ENCODE data around the gene SPATA13.
"Not testable (repeated sequence)": the region's sequence is repeated elsewhere in the genome, so short reads cannot be mapped to it uniquely, and the experiment has no call there.

The SPATA13 gene

DNA sequence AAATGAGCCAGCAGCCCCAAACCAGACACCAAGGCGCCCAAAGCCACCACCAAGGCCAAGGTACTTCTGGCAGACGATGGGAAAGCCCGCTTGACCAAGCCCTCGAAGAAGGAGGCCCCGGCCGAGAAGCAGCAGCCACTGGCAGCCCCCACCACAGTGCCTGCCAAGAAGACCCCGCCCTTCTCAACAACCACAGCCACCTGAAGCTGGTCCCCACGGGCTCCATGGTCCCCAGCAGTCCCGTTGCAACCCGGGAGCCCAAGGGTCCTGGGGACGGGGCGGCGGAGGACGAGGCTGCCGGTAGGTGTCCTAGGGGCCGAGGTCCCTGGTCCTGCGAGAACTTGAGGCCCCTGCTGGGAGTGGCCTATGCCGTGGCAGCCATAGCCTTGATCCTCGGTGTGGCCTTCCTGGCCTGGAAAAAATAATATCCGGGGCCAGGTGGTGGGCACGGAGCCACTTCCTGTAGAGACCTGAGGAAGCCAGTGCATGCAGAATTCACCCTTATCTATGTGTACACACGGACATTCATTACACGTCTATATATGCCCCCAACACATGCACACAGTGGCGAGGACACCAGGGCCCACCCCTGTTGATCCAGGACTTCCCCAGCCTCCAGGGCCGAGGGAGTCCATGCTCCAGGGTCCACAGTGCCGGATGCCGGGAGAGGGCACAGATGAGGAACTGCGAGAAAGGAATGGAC, 162.7 kb downstream of the SPATA13 start:
- DNase-seq = no peak

GRCh38 chr13:24323739-24324075, 163.2 kb downstream of the SPATA13 start:
- no peak for DNase-seq

DNA sequence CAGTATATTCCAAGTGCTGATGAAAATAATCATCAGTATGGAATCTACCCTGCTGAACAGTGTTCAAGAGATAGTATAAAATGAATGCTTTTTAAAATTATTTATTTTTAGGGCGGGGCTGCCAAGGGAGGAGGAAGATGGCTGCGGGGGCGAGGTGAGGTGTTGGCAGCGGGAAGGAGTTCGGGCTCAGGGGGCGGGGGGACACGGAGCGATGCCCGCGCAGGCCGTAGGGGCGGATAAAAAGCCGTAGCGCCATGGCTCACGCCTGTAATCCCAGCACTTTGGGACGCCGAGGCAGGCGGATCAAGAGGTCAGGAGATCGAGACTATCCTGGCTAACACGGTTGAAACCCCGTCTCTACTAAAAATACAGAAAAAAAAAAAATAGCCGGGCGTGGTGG, 167.1 kb downstream of the SPATA13 start:
- not testable (repeated sequence) for DNase-seq

DNA sequence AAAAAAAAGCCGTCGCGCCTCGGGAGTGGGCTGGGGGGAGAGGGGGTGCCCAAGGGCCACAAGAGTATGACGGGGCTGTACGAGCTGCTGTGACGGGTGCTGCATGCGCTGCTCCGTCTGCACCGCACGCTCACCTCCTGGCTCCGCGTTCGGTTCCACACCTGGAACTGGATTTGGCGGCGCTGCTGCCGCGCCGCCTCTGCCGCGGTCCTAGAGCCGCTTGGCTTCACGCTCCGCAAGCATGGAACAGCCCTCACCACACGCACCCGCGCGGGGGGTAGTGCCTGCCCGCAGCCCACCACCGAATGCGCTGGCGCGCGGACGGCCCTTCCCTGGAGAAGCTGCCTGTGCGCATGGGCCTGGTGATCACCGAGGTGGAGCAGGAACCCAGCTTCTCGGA, 167.6 kb downstream of the SPATA13 start:
- DNase-seq = no peak

DNA sequence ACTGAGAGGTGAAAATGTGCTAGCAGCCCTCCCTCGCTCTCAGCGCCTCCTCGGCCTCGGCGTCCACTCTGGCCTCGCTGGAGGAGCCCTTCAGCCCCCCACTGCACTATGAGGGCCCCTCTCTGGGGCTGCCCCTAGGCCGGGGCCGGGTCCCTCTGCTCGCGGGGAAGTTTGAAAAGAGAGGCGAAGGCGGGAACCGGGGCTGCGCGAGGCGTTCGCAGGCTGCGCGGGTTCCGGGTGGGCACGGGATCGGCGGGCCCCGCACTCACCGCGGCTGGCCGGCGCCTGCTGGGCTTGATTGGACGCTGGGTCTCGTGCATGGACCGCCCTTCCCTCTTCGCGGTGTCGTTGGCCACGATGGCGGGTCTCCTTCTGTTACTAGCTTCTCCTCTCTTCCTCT, 178.2 kb downstream of the SPATA13 start:
- no peak for DNase-seq

DNA sequence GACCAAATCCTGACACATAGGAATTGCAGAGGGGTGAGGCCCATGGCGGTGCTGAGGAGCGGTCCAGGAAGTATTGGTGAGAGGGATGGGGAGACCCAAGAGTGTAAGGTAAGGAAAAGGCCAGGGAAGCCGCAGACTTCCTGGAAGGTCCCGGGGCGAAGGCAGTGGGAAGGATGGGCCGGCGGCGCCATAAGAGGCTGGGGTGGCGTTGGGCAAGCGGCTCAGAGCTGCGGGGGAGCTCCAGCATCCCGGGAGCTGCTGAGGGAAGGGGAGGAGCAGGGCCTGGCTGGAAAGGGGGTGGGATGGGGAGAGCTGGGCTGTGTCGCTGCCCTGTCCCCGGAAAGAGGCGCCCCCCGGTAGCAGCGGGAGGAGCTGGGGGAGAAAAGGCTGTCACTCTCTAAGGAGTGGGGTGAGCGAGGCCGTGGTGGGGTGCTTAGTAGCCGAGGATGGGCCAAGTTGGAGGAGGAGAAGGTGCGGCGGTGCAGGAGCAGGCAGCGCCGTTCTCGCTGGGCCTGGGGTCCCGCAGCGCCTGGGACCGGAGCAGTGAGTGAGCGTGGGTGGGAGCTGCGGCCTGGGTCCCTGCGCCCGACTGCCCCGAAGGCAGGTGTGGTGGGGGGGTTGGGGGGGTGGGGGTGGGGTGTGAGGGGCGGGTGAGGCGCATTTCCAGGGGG, 179.6 kb downstream of the SPATA13 start:
- DNase-seq = no peak

DNA sequence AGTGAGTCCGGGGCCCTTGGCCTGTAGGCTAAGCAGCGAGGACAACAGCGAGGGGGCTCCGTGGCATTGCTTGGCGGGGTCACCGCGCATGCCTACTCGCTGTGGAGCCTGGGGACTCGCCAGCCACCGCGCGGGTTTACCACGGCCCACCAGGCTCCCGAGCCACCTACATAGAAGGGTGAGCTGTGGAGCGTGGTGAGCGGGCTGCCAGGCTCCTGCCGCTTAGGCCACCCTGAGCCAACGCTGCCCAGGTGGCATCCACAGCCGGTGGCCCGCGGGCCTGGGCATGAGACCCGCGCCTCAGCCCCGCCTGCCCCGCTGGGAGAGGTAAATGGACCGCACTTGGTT, 180.1 kb downstream of the SPATA13 start:
- DNase-seq = no peak

DNA sequence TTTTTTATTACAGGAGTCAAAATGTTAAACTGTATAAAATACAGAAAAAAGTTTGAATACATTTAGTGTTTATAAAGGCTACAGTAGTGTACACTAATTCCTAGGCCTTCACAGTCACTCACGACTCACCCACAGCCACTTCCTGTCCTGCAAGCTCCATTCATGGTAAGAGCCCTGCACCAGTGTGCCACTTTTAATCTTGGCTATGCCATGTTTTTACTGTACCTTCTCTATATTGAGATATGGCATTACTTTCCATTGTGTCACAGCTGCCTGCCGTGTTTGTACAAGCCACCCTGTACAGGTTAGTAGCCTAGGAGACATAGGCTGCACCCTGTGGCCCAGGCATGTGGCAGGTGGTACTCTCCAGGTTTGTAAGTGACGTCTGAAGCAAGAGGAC, 180.9 kb downstream of the SPATA13 start:
- no peak for DNase-seq

- DNase-seq = no peak
Observed at GRCh38 chr13:24348385-24348784, 187.9 kb downstream of the SPATA13 start.

DNA sequence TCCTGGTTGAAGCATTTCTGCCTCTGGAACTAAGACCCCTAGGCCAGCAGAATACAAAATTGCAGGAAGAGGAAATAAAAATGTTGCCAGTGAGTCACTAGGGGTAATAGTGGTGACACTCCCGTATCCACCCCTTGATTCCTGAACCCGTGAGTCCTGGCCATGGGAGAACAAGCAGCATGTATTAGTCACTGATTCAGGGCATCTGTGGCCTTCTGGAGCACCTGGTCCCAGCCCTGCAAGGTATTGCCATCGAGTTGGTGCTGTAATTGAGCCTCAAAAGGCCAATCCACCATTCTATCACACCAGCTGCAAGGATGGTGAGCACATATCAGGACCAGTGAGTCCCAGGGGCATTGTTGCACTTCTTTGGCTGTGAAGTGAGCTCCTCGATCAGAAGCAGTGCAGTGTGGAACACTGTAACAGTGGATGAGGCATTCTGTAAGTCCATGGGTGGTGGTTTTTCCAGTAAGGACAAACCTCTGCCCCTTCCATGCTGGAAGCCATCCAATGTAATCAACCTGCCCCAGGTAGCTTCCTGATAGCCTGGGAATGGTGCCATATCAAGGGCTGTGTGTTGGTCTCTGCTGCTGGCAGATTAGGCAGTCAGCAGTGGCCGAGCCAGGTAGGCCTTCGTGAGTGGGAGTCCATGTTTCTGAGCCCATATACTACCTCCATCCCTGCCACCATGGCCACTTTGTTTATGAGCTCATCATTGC, 188.4 kb downstream of the SPATA13 start:
- DNase-seq = no peak

- DNase-seq = not testable (repeated sequence)
Observed at GRCh38 chr13:24349778-24350664, 189.5 kb downstream of the SPATA13 start.

- DNase-seq = no peak
Observed at GRCh38 chr13:24351423-24351822, 190.9 kb downstream of the SPATA13 start.

DNA sequence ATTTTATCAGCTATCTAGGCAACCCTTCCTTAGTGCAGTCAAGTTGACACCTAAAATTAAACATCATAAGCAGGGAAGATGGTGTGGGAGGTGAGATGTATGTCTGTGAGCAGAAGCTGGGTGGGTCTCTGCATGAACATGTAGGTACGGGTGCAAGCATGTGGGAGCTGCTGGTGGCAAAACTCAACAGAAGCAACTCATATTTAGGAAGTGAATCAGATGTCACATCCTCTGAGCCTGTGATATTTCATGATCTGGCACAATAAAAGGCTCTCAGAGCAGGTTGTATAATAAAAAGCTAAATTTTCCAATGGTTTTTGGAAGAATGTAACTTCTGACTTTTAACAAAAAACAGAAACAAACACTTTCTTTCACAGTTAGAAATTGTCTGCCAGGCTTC, 193.2 kb downstream of the SPATA13 start:
- no peak for DNase-seq

GRCh38 chr13:24355103-24355502, 194.6 kb downstream of the SPATA13 start:
- DNase-seq = no peak

DNA sequence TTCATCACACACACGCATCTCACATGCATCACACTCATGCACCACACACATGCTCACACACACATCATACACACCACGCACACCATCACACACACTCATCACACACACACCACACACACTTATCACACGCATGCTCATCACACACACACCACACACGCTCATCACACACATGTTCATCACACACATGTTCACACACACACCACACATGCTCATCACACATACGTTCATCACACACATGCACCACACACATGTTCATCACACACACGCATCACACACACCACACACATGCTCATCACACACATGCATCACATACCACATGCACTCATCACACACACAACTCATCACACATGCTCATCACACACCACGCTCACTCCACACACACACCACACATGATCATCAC, 195.8 kb downstream of the SPATA13 start:
- DNase-seq = no peak

Data from T-helper 9 cell (primary cell).